ENCODE data around the gene FBXW5. TPM values are rescaled to one million over a fixed set of nuclear protein-coding genes. Genes with fewer than 3 reads are reported as not detected.

The FBXW5 gene
- total RNA-seq, 1 donor from 2014 or later: 170 TPM

GRCh38 chr9:136962163-136962562 is 17.6 kb upstream of the FBXW5 start:
- DNase-seq (ENCODE audit: low read depth): no peak

DNA sequence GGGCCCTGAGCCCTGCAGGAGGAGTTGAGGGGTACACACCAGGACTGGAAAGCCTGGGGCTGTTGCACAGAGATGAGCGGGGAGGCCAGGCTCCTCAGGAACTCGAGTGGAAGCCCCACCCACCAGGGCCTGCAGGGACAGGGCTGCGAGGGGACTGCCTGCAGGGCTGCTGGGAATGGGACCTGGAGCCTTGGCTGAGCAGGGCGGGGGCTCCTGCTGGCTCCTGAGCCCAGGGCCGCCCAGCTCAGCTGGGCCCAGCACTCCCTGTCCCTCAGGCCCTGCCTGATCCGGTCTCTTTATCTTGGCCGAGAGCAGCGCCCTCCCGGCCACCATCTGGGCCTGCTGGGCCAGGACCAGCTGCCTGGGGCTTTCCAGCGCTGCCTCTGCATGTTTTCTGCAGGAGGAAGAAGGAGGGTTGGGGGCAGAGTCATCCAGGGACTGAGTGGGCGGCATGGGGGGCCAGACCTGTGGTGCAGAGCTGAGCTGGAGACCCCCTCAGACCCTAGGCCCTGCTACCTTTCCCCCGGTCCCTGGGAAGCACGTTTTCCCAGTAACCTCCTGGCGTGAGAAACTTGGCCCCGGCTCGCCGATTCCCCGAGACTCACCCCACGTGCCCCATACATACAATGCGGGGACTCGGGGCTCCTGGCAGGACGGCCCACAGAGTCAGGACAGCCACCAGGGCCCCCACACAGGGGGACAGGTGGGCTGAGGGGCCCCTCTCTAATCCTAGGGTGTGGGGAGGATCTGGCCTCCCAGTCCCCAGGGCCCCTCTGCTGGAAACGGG is 16.9 kb upstream of the FBXW5 start:
- DNase-seq (ENCODE audit: low read depth): no peak

- DNase-seq (ENCODE audit: low read depth): no peak
Observed at GRCh38 chr9:136960938-136961275, 16.4 kb upstream of the FBXW5 start.

DNA sequence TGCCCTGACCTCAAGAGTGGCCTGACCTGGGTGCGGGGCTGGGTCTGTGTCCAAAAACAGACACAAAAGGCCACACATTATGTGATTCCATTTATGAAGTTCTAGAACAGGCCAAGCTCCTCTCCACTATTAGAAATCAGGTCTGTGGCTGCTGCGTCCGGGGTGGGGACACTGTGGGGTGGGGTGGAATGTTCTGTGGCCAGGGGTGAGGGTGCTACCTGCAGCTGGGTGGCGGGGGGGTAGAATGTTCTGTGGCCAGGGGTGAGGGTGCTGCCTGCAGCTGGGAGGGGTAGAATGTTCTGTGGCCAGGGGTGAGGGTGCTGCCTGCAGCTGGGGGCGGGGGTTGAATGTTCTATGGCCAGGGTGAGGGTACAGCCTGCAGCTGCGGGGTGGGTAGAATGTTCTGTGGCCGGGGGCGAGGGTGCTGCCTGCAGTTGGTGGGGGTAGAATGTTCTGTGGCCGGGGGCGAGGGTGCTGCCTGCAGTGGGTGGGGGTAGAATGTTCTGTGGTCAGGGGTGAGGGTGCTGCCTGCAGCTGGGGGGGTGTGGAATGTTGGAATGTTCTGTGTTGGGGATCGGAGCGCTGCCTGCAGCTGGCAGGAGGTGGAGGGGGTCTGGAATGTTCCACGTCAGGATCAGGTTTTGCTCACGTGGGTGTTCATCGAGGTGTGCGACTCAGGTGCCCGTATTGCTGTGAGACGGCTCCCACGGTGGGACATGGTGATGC is 15.8 kb upstream of the FBXW5 start:
- peak; percentile 39 for DNase-seq (ENCODE audit: low read depth)

- no peak for DNase-seq (ENCODE audit: low read depth)
Observed at GRCh38 chr9:136958898-136959850, 14.6 kb upstream of the FBXW5 start.

- no peak for DNase-seq (ENCODE audit: low read depth)
Observed at GRCh38 chr9:136958473-136958872, 13.9 kb upstream of the FBXW5 start.

- DNase-seq (ENCODE audit: low read depth): no peak
Observed at GRCh38 chr9:136957901-136958300, 13.4 kb upstream of the FBXW5 start.

- DNase-seq (ENCODE audit: low read depth): no peak
Observed at GRCh38 chr9:136957461-136957860, 12.9 kb upstream of the FBXW5 start.

DNA sequence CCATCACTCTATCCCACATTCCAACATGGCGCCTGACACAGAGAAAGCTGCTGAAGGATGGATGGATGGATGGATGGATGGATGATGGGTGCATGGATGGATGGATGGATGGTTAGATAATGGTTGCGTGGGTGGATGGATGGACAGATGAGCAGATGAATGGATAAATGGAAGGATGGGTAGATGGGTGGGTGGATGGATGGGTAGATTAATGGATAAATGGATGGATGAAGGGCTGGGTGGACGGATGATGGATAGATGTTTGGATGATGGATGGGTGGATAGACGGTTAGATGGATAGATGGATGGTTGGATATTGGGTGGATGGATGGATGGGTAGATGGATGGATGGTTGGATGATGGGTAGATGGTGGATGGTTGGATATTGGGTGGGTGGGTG is 12.1 kb upstream of the FBXW5 start:
- no peak for DNase-seq (ENCODE audit: low read depth)

DNA sequence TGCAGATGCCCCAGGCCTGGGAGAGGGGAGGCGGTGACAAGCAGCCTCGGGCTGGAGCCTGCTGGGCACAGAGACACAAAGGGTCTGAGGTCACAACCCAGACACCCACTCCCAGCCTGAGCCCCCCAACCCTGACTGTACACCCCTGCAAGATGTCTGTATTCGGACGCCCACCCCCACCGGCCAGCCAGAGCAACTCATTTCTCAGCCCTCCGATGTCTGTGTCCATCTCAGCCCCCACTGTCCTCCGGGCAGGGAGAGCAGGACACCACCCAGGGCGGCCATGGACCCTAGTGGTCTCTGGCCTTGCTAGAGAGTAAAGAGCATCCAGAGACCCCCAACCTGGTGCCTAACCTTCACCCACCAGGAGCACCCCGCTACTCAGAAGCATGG is 11.4 kb upstream of the FBXW5 start:
- no peak for DNase-seq (ENCODE audit: low read depth)

DNA sequence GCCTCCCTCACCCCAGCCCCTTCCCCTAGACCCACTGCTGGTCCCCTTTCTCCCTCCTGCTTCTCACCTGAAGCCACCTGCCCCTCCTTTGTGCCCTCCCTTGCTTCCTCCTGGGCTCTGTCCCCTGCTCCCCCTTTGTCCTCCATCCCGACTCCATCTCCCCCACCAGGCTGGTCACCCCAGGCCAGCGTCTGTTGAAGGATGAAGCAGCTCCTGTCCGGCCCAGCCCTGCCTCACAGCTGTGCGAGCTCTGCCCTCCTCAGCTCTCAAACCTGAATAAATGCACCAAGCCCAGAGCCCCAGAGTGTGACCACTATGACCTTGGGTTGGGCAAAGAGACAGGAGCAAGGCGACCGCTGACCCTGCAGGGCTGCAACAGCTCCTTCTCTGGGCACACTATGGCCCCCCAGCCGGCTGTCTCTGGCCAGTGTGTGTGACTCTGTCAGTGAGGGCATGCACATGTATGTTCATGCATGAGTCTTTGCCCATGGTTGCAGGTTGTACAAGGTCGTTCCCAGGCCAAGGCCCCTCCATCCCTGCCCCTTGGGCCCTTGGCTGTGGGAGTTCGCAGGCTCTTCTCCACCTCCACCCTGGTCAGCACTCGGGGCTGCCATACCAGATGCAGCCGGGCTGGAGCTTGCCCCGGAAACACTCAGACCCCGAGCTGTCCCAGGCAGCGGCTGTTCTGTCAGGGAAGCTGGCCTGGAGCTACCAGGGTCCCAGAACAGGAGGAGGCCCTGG is 10.8 kb upstream of the FBXW5 start:
- DNase-seq (ENCODE audit: low read depth): no peak

DNA sequence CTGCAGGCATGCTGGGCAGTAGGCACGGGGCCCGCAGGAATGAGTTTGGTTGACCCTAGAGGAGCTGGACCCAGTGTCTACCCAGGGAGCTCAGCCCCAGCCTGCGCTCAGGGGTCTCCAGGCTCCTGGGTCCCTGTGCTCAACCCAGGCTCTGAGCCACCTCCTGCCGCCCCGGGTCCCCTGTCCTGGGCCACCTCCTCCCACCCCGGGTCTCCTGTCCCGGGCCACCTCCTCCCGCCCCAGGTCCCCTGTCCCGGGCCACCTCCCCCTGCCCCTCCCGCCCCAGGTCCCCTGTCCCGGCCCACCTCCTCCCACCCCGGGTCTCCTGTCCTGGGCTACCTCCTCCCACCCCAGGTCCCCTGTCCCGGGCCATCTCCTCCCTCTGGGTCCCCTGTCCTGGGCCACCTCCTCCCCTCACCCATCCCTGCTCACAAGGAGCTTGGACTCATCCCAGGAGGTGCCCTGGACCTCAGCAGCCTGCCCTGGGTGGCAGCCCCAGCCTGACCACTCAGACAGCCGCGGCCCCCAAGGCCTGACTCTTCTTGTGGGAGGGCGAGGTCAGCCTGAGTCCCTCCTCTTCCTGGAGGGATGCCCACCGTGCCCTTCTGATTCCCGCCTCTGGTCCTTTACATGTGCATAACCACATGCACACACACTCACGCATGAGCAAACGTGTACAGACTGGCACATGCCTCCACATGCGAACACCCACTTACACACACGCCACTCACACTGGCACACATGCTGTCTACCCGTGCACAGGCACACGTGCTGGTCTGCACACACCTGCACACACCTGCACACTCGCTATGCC is 9.9 kb upstream of the FBXW5 start:
- no peak for DNase-seq (ENCODE audit: low read depth)

DNA sequence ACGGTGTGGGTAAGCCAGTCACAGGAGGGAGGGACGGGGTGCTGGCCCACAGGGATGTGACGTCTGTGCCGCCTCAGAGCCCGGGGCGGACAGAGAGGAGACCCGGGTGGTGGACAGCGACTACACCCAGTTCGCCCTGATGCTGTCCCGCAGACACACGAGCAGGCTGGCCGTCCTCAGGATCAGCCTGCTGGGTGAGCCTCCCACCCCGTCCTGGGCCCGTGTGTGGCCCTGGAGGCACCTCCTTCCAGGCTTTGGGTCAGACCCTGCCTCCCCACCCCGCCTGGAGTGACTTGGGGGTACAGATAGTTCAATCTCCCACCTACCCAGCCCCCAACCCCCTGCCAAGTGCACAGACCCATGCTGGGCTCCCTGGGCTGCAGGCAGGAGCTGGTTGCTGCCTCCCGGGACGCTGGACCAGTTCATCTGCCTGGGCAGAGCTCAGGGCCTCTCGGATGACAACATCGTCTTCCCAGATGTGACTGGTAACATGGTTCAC is 9.3 kb upstream of the FBXW5 start:
- DNase-seq (ENCODE audit: low read depth): no peak

DNA sequence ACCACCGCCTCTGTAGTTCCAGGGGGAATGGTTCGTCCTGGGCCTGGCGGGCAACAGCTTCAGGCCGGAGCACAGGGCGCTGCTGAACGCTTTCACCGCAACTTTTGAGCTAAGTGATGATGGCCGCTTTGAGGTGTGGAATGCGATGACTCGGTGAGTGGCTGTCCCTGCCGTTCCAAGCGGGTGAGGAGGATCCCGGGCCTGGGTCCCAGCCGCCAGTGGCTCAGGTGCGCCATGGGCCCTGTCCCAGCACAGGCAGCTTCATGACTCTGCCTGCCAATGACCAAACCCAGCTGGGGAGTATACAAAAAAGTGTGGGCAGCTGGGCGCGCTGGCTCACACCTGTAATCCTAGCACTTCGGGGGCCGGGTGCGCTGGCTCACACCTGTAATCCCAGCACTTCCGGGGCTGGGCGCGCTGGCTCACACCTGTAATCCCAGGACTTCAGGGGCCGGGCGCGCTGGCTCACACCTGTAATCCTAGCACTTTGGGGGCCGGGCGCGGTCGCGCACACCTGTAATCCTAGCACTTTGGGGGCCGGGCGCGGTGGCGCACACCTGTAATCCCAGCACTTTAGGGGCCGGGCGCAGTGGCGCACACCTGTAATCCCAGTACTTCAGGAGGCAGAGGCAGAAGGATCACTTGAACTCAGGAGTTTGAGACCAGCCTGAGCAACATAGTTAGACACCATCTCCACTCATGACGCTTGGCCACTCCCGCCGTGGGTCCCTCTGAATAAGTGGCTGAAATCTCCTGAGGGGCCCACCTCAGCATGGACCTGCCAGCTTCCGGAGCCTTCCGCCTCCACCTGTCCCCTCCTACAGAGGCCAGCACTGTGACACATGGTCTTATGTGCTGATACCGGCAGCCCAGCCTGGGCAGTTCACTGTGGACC is 8.6 kb upstream of the FBXW5 start:
- no peak for DNase-seq (ENCODE audit: low read depth)

GRCh38 chr9:136952321-136952850 is 7.8 kb upstream of the FBXW5 start:
- no peak for DNase-seq (ENCODE audit: low read depth)

- DNase-seq (ENCODE audit: low read depth): no peak
Observed at GRCh38 chr9:136951541-136952320, 7.2 kb upstream of the FBXW5 start, which contains the start of gene LCN12. TSS of gene LCN12 (plus strand) at chr9:136952273. CDS start at chr9:136952328, 55 bp downstream.

- DNase-seq (ENCODE audit: low read depth): no peak
Observed at GRCh38 chr9:136950656-136951276, 6.2 kb upstream of the FBXW5 start.
